ENCODE data around the gene FAM107A.

GRCh38 chr3:58624550-58624949 is 47.4 kb upstream of the FAM107A start:
- TF ChIP-seq ELF4 (IDR thresholded peaks at IDR 0.05) (no peak), FOXM1 (IDR thresholded peaks at IDR 0.05; ENCODE audit: borderline replicate concordance) (no peak), PKNOX1 (IDR thresholded peaks at IDR 0.05) (no peak), FOXA1 (IDR thresholded peaks at IDR 0.05) (no peak), LEF1 (IDR thresholded peaks at IDR 0.05; ENCODE audit: borderline replicate concordance) (no peak), HDGF (IDR thresholded peaks at IDR 0.05; ENCODE audit: borderline replicate concordance) (no peak), BHLHE40 (IDR thresholded peaks at IDR 0.05; ENCODE audit: borderline replicate concordance) (no peak), ARNT (IDR thresholded peaks at IDR 0.05) (no peak), SP1 (IDR thresholded peaks at IDR 0.05) (no peak), CTBP1 (IDR thresholded peaks at IDR 0.05; ENCODE audit: borderline replicate concordance) (no peak), ZNF384 (IDR thresholded peaks at IDR 0.05) (no peak)

Data from HEK293T (cell line).